Mucosa of descending colon (tissue), 3 donors: Measurements from ENCODE around the gene LIPG. TPM values are rescaled to one million over a fixed set of nuclear protein-coding genes. Genes with fewer than 3 reads are reported as not detected.

ENCODE experiments used
- ATAC-seq: fragments of 200-7000 bp; cut with Tn5 transposase; one replicate; pipeline ENCODE4 v1.9.1; 2020; ENCODE audit warnings: mild to moderate bottlenecking, moderate library complexity
- DNase-seq, 3 donors: peaks; one replicate each; pipeline ENCODE4 v3.0.0-alpha.2; 2020
- H3K36me3 ChIP-seq: fragments of 200-600 bp; one replicate; pipeline ENCODE4 v1.8.0; 2021; ENCODE audit warnings: low read depth, mild to moderate bottlenecking
- H3K4me1 ChIP-seq: fragments of 200-600 bp; one replicate; pipeline ENCODE4 v1.8.0; 2021; ENCODE audit warnings: low read depth, mild to moderate bottlenecking
- H3K4me3 ChIP-seq: fragments of 200-600 bp; one replicate; pipeline ENCODE4 v1.8.0; 2021; ENCODE audit warnings: mild to moderate bottlenecking
- H3K9me3 ChIP-seq: fragments of 200-600 bp; one replicate; pipeline ENCODE4 v1.8.0; 2021; ENCODE audit warnings: mild to moderate bottlenecking
- intact Hi-C, 2 donors: fragments of 100-400 bp; cut with DNase I in 1 of 2; cut with micrococcal nuclease in 1 of 2; formaldehyde crosslinking; loops; one replicate each; pipeline versions ENCODE4 v1.11.0 to v1.11.1; 2022; cut with DNase I, micrococcal nuclease
- total RNA-seq, 3 donors: library from RNA; stranded (reverse); fragmentation: NEBNext Ultra II Directional in 2 of 3; extraction: Animal tissue kit (Norgen Biotek cat#: 25700) in 2 of 3; gene quantifications; one replicate each; pipeline versions ENCODE4 v1.2.1 to v1.2.4, GENCODE V29; 2021 to 2023
- TF ChIP-seq, protein P1 (sequence below): fragments of 200-600 bp; IDR thresholded peaks from one replicate; pipeline ENCODE4 v1.8.0; 2022; ENCODE audit warnings: antibody characterized with exemption, mild to moderate bottlenecking
- donor health status: DM: no; HTN: no; CAD: no; lungs with moderate emphysema.
- donor health status: DM: no; HTN: no; CAD: no.
- donor health status: DM: no; HTN: yes; CAD: no.

LIPG gene
- total RNA-seq, 3 donors from 2014 or later = 13.3 to 42.0 (median 13.8) TPM

DNA sequence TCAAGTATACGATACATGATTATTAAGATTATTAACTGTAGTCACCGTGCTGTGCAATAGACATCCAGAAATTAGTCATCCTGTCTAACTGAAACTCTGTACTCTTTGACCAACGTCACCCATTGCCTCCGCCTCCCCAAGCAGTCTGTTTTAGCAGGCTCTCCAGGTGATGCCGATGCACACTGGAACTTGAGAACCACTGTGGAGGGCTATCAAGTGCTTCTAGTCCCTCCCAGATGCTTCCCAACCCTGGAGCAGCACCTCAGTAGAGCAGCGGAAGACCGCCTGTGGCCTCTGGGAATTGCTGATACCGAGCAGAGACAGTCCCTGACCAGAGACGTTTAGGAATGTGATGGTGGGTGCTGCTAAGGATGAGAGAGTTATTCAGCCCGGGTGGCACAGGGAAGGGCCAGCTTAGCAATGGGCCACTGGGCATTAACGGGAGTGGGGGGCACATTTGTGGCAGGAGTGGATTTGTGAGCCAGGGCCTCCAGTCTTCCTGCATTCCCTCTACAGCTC, 50.7 kb downstream of the LIPG start:
- intact Hi-C loops = no loop called here
- H3K4me1 ChIP-seq = peaks cover 7% of the 10 kb centered on the region
- no peaks in the 10 kb centered on the region for H3K36me3 ChIP-seq
- DNase-seq (no peak), ATAC-seq (no peak)
- no peaks in the 10 kb centered on the region for H3K9me3 ChIP-seq
- TF ChIP-seq, protein P1, sequence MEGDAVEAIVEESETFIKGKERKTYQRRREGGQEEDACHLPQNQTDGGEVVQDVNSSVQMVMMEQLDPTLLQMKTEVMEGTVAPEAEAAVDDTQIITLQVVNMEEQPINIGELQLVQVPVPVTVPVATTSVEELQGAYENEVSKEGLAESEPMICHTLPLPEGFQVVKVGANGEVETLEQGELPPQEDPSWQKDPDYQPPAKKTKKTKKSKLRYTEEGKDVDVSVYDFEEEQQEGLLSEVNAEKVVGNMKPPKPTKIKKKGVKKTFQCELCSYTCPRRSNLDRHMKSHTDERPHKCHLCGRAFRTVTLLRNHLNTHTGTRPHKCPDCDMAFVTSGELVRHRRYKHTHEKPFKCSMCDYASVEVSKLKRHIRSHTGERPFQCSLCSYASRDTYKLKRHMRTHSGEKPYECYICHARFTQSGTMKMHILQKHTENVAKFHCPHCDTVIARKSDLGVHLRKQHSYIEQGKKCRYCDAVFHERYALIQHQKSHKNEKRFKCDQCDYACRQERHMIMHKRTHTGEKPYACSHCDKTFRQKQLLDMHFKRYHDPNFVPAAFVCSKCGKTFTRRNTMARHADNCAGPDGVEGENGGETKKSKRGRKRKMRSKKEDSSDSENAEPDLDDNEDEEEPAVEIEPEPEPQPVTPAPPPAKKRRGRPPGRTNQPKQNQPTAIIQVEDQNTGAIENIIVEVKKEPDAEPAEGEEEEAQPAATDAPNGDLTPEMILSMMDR = no peak
- no peak overlapping the region for H3K4me3 ChIP-seq

- ATAC-seq (peak; percentile 32), DNase-seq (no peak)
- no peaks in the 10 kb centered on the region for H3K9me3 ChIP-seq
- no peak overlapping the region for H3K4me3 ChIP-seq
- TF ChIP-seq, protein P1 = no peak
- no peaks in the 10 kb centered on the region for H3K36me3 ChIP-seq
- peaks cover 7% of the 10 kb centered on the region for H3K4me1 ChIP-seq
- intact Hi-C loops = no loop called here
Observed at GRCh38 chr18:49613141-49613640, 51.3 kb downstream of the LIPG start.

GRCh38 chr18:49613641-49614151, 51.8 kb downstream of the LIPG start:
- intact Hi-C loops = no loop called here
- TF ChIP-seq, protein P1 = no peak
- no peaks in the 10 kb centered on the region for H3K9me3 ChIP-seq
- H3K4me3 ChIP-seq = no peak overlapping the region
- H3K4me1 ChIP-seq = peaks cover 10% of the 10 kb centered on the region
- no peaks in the 10 kb centered on the region for H3K36me3 ChIP-seq
- ATAC-seq (peak; percentile 69), DNase-seq (peak in 2 of 3 donors; percentile 42 to 43)

DNA sequence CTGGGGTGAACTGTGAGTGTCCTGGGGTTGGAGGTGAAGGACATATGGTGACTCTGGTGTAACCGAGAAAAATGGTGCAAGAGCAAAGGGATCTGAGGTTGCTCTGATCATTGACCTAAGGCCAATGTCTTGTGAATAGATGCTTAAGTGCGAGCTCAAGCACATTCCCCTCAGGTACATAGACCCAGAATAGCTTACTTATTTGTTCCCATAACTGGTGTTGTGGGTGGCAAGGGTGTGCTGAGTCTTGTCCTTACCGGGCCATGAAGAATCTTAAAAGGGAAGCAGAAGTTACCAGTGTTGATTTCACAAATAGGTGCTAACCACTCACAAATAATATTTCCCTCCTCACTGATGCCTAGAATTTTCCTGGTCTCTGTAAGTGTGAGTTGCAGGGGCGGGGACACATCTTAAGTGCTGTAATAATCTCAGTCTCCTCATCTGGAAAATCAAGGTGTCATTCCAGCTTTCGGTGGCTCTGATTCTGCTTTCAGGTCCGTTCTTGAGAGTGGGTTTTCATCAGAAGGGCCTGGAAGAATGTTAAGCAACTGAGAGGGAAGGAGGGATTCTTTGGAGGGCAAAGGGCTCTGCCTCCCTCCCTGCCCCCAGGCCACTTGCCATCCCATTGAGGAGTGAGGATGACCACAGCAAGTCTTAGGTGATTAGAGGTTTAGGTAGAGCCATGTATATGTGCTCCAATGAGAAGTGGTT, 54.9 kb downstream of the LIPG start:
- H3K36me3 ChIP-seq = no peaks in the 10 kb centered on the region
- TF ChIP-seq, protein P1 = no peak
- peaks cover 13% of the 10 kb centered on the region for H3K4me1 ChIP-seq
- H3K9me3 ChIP-seq = no peaks in the 10 kb centered on the region
- no peak overlapping the region for H3K4me3 ChIP-seq
- no peak for ATAC-seq
- no peak for DNase-seq
- intact Hi-C loops = no loop called here

DNA sequence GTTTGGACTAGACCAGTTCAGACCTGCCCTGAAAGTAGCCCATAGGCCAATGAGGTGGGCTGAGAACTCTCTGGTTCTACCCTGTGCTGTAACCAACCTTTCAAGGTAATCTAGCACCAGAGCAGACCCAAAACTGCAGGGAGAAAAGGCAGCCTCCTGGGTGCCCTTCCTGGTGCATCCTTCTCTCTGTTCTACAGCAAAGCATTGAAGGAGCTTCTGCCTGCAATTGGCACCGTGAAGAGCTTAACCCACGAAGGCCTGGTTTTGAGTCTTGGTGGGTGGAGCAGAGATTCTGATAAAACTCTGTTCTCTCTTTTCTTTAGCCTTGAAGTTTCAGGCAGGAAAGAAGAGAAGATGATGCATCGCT, 55.5 kb downstream of the LIPG start:
- intact Hi-C loops = no loop called here
- peaks cover 13% of the 10 kb centered on the region for H3K4me1 ChIP-seq
- TF ChIP-seq, protein P1 = no peak
- no peak for DNase-seq
- H3K36me3 ChIP-seq = no peaks in the 10 kb centered on the region
- H3K9me3 ChIP-seq = no peaks in the 10 kb centered on the region
- H3K4me3 ChIP-seq = no peak overlapping the region
- ATAC-seq = no peak
